Measurements from ENCODE around the gene AJAP1.

- TF ChIP-seq CTCF (IDR thresholded peaks at IDR 0.05 in 2 of 3, conservative IDR thresholded peaks at IDR 0.05 in 1 of 3; ENCODE audit: borderline replicate concordance in 1 of 3, insufficient read depth in 1 of 3, low read depth in 2 of 3, low read length in 2 of 3) = no peak
- no peak for TF ChIP-seq RAD21 (IDR thresholded peaks at IDR 0.05; ENCODE audit: low read depth)
- TF ChIP-seq ZNF274 (IDR thresholded peaks at IDR 0.05; ENCODE audit: low read depth, low read length) = no peak
- no peak for TF ChIP-seq ZBTB33 (IDR thresholded peaks at IDR 0.05; ENCODE audit: extremely low read depth, insufficient replicate concordance, low read length)
- TF ChIP-seq EZH2phosphoT487 (IDR thresholded peaks at IDR 0.05; ENCODE audit: borderline replicate concordance) = no peak
- TF ChIP-seq JUND (IDR thresholded peaks at IDR 0.05) = no peak
- TF ChIP-seq SRF (IDR thresholded peaks at IDR 0.05; ENCODE audit: low read depth) = no peak
- no peak for TF ChIP-seq POLR2AphosphoS5 (IDR thresholded peaks at IDR 0.05; ENCODE audit: low read depth, low read length)
- no peak for TF ChIP-seq EZH2 (IDR thresholded peaks at IDR 0.05)
Observed at GRCh38 chr1:4754816-4755215, 100.4 kb downstream of the AJAP1 start.

Data from HCT116 (cell line).